Activated CD4-positive, CD25-positive, alpha-beta regulatory T cell (primary cell): ENCODE data around the gene STMN3.
"Not testable (repeated sequence)": the region's sequence is repeated elsewhere in the genome, so short reads cannot be mapped to it uniquely, and the experiment has no call there.

Experiments
- DNase-seq, 4 experiments: peaks; one replicate each; lab custom pipeline; 2025; lab: John Stamatoyannopoulos, UW

The STMN3 gene

DNA sequence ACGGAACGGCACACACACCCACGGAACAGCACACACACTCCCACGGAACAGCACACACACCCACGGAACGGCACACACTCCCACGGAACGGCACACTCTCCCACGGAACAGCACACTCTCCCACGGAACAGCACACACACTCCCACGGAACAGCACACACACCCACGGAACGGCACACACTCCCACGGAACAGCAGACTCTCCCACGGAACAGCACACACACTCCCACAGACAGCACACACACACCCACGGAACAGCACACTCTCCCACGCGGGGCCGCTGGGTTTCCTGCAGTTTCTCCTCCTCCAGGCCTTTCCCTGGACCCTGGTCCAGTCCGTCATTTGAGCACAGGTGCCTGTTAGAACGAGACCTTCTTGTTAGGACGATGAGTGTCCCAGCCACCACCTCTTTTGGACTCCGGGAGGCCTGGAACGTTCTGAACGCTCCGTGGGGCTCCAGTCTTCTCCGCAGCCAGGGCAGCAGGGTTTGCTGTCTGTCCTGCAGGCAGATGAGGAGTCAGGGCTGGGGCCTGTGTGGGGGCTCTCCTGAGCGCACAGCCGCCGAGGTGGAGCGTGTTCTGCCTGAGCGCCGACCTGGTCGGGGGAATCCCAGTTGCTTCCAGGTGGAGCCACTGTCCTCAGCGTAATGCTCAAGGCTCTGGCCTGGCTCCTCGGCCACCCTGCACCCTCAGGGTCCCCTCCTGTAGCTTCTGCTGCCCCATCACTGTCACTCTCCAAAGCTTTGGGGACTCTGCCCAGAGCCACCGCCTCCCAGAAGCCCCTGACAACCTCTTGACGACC, 25.6 kb upstream of the STMN3 start:
- no peak for DNase-seq

- no peak for DNase-seq
These were observed 24.8 kb upstream of the STMN3 start for GRCh38 chr20:63678071-63678470.

GRCh38 chr20:63675681-63676368, 22.6 kb upstream of the STMN3 start:
- DNase-seq = no peak

DNA sequence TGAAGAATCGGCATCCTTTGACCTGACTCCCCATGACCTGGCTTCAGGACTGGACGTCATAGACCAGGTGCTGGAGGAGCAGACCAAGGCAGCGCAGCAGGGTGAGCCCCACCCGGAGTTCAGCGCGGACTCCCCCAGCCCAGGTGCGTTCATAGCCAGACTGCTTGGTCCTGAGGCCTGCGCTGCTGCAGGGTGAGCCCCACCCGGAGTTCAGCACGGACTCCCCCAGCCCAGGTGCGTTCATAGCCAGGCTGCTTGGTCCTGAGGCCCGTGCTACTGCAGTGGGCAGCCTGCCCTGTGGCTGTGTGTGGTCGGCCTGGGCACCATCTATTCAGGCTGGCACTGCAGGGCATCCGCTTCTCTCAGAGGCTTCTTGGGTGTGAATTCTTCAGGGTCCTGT, 20.7 kb upstream of the STMN3 start:
- DNase-seq = no peak

DNA sequence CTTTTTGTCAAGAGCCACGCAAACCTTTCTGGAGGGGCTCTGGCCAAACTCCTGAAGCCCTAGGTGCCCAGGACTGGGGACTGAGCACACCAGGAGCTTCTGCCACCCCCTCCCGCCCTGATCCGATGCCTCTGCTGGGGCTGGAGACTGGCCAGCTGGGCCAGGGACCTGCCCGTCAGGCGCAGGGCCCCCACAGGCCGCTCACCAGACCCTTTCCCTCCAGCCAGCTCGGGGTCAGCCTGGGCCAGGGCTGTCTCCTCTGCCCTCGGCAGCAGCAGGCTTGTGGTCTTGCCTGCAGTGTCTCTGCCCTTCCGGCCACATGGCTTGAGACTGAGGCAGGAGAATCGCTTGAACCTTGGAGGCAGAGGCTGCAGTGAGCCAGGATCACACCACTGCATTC, 19.4 kb upstream of the STMN3 start:
- DNase-seq = no peak

GRCh38 chr20:63671695-63672094, 18.5 kb upstream of the STMN3 start:
- not testable (repeated sequence) for DNase-seq

GRCh38 chr20:63668351-63668750, 15.1 kb upstream of the STMN3 start:
- DNase-seq = no peak

GRCh38 chr20:63667858-63668257, 14.6 kb upstream of the STMN3 start:
- no peak for DNase-seq

GRCh38 chr20:63665708-63666107, 12.5 kb upstream of the STMN3 start:
- no peak for DNase-seq

GRCh38 chr20:63664861-63665594, 11.8 kb upstream of the STMN3 start:
- no peak for DNase-seq

GRCh38 chr20:63664143-63664851, 11.1 kb upstream of the STMN3 start:
- DNase-seq = no peak

GRCh38 chr20:63663332-63664066, 10.3 kb upstream of the STMN3 start:
- no peak for DNase-seq

- no peak for DNase-seq
These were observed 9.6 kb upstream of the STMN3 start for GRCh38 chr20:63662813-63663189.

DNA sequence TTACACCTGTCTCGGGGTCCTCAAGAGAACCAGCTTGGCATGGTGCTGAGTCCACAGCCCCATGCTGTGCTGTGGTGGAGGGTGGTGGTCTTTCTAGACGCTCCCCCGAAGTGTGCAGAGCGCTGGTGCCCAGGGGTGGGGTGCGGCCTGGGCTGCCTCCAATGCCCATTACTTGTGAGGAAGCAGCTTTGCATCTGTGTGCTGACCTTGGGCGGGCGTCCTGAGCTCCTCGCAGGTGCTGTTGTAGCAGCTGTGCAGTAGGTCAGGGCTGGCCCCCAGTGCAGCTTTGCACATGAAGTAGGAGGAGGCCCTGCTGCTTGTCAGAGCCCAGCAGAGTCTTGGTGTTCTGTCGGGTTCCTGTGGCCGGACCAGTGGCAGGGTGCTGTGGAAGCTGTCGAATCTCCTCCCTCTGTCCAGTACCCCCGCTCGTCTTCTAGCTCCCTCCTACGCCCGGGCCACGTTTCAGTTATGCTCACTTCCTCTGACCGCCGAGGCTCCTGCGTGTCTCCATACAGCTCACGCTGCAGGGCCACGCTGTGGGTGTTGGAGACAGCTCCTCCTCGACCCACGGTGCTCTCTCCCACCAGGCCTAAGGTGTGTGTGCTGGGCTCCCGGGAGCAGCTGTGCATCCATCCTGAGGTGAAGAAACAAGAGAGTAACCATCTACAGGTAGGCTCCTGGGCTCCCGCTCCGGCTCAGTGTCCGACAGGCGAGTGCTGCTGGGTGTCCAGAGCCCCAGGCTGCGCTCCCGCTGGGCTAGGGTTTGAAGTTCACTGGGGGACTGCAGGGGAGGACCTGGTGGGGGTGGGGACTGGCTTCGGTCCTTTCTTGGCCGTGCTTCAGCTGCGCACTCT, 9.0 kb upstream of the STMN3 start:
- DNase-seq = no peak

- DNase-seq = no peak
These were observed 7.9 kb upstream of the STMN3 start for GRCh38 chr20:63661108-63661507.

- DNase-seq = no peak
These were observed 7.4 kb upstream of the STMN3 start for GRCh38 chr20:63660622-63661021.

- DNase-seq = not testable (repeated sequence)
These were observed 7.0 kb upstream of the STMN3 start for GRCh38 chr20:63660174-63660573.

GRCh38 chr20:63659370-63659769, 6.1 kb upstream of the STMN3 start:
- no peak for DNase-seq

GRCh38 chr20:63658749-63659187, 5.5 kb upstream of the STMN3 start:
- DNase-seq = no peak

DNA sequence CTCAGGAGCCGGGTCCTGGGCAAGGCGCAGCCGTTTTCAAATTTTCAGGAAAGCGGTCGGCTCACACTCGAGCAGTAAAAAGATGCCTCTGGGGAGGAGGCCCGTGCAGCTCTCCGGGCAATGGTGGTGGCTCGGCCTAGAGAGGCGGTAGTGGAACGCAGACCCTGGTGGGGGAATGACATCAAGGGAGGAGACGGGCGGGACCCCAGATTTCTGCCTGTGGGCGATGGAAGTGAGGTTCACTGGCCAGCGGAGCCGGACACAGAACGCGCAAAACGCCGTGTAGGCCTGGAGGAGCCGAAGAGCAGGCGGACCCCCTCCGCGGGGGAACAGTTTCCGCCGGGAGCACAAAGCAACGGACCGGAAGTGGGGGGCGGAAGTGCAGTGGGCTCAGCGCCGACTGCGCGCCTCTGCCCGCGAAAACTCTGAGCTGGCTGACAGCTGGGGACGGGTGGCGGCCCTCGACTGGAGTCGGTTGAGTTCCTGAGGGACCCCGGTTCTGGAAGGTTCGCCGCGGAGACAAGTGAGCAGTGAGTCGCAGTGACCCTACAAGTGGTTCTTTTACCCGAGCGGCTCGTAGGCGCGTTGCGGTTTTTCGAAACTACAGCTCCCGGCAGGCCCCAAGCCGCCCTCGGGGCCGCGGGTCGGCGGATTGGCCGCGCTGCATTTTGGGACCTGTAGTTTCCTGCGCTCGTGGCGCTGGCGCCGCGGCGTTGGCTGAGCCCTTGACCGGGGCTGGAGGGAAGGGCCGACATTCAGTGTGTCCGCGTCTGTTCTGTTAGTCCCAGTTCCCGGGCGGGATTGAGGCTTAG, 4.9 kb upstream of the STMN3 start, which contains the start of gene RTEL1:
TSS of gene RTEL1 (plus strand) at position 376 of the 812 bp plus-strand sequence. CDS start 1,091 bp downstream, outside the sequence.
- DNase-seq = peak; percentile 74 to 83 (median 80)
